Ishikawa (cell line): ENCODE results near the gene STPG3.

ENCODE experiments used
- CEBPB ChIP-seq: IDR thresholded peaks from 2 replicates; pipeline ENCODE4 v1.6.1; 2012
- CREB1 ChIP-seq: IDR thresholded peaks from 2 replicates; pipeline ENCODE4 v1.6.1; 2012; ENCODE audit warnings: low read depth
- EGR1 ChIP-seq: IDR thresholded peaks from 2 replicates; pipeline ENCODE4 v1.6.1; 2012
- EP300 ChIP-seq: IDR thresholded peaks from 2 replicates; pipeline ENCODE4 v1.6.1; 2012; ENCODE audit warnings: borderline replicate concordance
- FOXM1 ChIP-seq: IDR thresholded peaks from 2 replicates; pipeline ENCODE4 v1.6.1; 2012; ENCODE audit warnings: low read depth, borderline replicate concordance
- NFIC ChIP-seq: IDR thresholded peaks from 2 replicates; pipeline ENCODE4 v1.6.1; 2012
- RAD21 ChIP-seq: IDR thresholded peaks from 2 replicates; pipeline ENCODE4 v1.6.1; 2012; ENCODE audit warnings: low read depth
- TAF1 ChIP-seq: IDR thresholded peaks from 2 replicates; pipeline ENCODE4 v1.6.1; 2012; ENCODE audit warnings: low read depth, mild to moderate bottlenecking
- TCF12 ChIP-seq: IDR thresholded peaks from 2 replicates; pipeline ENCODE4 v1.6.1; 2012; ENCODE audit warnings: low read depth
- TEAD4 ChIP-seq: IDR thresholded peaks from 2 replicates; pipeline ENCODE4 v1.6.1; 2012
- USF1 ChIP-seq: IDR thresholded peaks from 2 replicates; pipeline ENCODE4 v1.6.1; 2012
- YY1 ChIP-seq: IDR thresholded peaks from 2 replicates; pipeline ENCODE4 v1.6.1; 2012; ENCODE audit warnings: low read depth
- ZBTB7A ChIP-seq: IDR thresholded peaks from 2 replicates; pipeline ENCODE4 v1.6.1; 2012; ENCODE audit warnings: low read depth
- TF ChIP-seq, protein P1 (sequence below): IDR thresholded peaks from 2 replicates; pipeline ENCODE4 v1.6.1; 2012; ENCODE audit warnings: low read depth, mild to moderate bottlenecking
- TF ChIP-seq, protein P2 (sequence below): IDR thresholded peaks from 2 replicates; pipeline ENCODE4 v1.6.1; 2012

The STPG3 gene

GRCh38 chr9:137216188-137216965 lies 34.7 kb upstream of the STPG3 start:
- TF ChIP-seq CREB1 (no peak), CEBPB (no peak), NFIC (no peak), TAF1 (no peak), EGR1 (no peak), YY1 (no peak), ZBTB7A (no peak), EP300 (no peak), TEAD4 (no peak), TCF12 (no peak), USF1 (no peak), RAD21 (no peak), FOXM1 (no peak)
- TF ChIP-seq, protein P1, sequence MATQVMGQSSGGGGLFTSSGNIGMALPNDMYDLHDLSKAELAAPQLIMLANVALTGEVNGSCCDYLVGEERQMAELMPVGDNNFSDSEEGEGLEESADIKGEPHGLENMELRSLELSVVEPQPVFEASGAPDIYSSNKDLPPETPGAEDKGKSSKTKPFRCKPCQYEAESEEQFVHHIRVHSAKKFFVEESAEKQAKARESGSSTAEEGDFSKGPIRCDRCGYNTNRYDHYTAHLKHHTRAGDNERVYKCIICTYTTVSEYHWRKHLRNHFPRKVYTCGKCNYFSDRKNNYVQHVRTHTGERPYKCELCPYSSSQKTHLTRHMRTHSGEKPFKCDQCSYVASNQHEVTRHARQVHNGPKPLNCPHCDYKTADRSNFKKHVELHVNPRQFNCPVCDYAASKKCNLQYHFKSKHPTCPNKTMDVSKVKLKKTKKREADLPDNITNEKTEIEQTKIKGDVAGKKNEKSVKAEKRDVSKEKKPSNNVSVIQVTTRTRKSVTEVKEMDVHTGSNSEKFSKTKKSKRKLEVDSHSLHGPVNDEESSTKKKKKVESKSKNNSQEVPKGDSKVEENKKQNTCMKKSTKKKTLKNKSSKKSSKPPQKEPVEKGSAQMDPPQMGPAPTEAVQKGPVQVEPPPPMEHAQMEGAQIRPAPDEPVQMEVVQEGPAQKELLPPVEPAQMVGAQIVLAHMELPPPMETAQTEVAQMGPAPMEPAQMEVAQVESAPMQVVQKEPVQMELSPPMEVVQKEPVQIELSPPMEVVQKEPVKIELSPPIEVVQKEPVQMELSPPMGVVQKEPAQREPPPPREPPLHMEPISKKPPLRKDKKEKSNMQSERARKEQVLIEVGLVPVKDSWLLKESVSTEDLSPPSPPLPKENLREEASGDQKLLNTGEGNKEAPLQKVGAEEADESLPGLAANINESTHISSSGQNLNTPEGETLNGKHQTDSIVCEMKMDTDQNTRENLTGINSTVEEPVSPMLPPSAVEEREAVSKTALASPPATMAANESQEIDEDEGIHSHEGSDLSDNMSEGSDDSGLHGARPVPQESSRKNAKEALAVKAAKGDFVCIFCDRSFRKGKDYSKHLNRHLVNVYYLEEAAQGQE, result no peak
- TF ChIP-seq, protein P2, sequence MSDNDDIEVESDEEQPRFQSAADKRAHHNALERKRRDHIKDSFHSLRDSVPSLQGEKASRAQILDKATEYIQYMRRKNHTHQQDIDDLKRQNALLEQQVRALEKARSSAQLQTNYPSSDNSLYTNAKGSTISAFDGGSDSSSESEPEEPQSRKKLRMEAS, result no peak

DNA sequence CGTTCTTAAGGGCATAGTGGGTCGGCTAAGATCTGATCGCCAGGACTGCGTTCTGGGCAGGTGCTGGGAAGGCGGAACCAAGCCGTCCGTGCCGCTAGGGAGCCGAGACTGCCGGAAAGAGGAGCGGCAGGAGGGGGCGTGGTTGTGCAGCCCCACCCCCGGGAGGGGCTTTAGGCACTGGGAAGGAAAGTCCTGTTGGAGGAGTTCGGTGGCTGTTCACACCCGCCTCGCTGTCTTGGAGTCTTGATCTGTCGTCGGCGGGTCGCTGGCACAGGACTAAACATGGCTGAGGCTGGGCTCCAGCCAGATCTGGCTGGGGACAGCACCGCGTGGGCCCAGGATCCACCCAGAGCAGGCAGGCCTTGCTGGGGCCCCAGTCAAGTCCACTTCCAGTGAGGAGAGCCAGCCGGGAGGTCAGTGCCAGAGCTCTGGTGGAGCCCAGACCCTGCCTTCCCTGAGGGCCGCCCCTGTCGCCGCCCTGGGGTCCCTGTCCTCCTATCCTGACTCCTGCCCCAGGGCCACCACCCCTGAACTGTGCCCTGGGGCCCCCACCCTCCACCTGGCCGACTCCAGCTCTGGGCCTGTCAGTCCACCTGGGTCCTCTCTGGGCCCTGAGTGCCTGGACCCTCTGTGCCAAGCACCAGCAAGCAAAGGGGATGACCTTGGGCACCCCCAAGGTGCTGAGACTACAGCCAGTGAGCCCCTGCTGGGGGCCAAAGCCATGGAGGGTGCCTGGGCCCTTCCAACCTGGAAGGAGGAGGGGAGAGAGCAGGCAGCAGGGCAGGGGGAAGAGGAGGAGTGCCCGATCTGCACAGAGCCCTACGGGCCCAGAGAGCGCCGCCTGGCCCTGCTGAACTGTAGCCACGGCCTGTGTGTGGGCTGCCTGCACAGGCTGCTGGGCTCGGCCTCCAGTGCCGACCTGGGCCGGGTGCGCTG lies 33.5 kb upstream of the STPG3 start:
- no peak for TF ChIP-seq YY1
- TF ChIP-seq ZBTB7A, result 0 out of 2 replicates have a peak, but pooled peaks have one; percentile 44
- no peak for TF ChIP-seq NFIC
- TF ChIP-seq EP300, result no peak
- no peak for TF ChIP-seq USF1
- TF ChIP-seq EGR1, result no peak
- TF ChIP-seq TEAD4, result no peak
- TF ChIP-seq TCF12, result no peak
- no peak for TF ChIP-seq TAF1
- TF ChIP-seq FOXM1, result no peak
- TF ChIP-seq, protein P1, result no peak
- TF ChIP-seq, protein P2, result peak; percentile 66
- peak; percentile 9; the same call in 1 of the 2 replicates for TF ChIP-seq RAD21
- no peak for TF ChIP-seq CREB1
- no peak for TF ChIP-seq CEBPB

DNA sequence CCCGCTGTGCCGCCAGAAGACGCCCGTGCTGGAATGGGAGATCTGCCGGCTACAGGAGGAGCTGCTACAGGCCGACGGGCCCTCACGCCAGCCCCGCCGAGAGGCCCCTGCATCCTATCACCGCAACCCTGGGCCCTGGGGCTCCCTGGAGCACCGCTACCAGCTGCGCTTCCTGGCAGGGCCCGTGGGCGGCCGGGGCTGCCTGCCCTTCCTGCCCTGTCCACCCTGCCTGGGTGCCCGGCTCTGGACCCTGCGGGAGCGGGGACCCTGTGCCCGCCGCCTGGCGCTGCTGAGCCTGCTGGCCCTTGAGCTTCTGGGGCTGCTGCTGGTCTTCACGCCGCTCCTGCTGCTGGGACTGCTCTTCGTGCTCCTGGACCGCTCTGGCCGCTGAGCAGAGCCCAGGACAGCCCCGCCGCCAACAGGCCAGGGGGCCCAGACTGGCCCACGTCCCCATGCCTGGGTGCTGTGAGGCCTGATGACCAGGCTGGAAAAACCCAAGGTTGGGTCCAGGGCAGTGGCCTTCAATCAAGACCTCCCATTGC lies 32.8 kb upstream of the STPG3 start:
- TF ChIP-seq, protein P2, result no peak
- TF ChIP-seq EP300 (no peak), CEBPB (no peak), EGR1 (no peak), NFIC (no peak), YY1 (no peak), TCF12 (no peak), RAD21 (no peak), CREB1 (no peak)
- TF ChIP-seq, protein P1, result no peak
